ENCODE measurements around the gene ZDHHC9.

- TF ChIP-seq POLR2A (IDR thresholded peaks at IDR 0.05), result no peak
- TF ChIP-seq, protein P1, sequence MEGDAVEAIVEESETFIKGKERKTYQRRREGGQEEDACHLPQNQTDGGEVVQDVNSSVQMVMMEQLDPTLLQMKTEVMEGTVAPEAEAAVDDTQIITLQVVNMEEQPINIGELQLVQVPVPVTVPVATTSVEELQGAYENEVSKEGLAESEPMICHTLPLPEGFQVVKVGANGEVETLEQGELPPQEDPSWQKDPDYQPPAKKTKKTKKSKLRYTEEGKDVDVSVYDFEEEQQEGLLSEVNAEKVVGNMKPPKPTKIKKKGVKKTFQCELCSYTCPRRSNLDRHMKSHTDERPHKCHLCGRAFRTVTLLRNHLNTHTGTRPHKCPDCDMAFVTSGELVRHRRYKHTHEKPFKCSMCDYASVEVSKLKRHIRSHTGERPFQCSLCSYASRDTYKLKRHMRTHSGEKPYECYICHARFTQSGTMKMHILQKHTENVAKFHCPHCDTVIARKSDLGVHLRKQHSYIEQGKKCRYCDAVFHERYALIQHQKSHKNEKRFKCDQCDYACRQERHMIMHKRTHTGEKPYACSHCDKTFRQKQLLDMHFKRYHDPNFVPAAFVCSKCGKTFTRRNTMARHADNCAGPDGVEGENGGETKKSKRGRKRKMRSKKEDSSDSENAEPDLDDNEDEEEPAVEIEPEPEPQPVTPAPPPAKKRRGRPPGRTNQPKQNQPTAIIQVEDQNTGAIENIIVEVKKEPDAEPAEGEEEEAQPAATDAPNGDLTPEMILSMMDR (IDR thresholded peaks at IDR 0.05), result no peak
These were observed 44.8 kb downstream of the ZDHHC9 start for GRCh38 chrX:129798888-129799287.

All from ovary (tissue), 3 donors.